Right lung (tissue), 5 donors: ENCODE data around the gene MAP3K6. TPM values are rescaled to one million over a fixed set of nuclear protein-coding genes. Genes with fewer than 3 reads are reported as not detected.
A peak's percentile ranks its signal among the peaks of the same experiment; 100 is the strongest.

Source experiments
- DNase-seq, 2 donors: peaks; one replicate each; pipeline ENCODE4 v3.0.0-alpha.2; 2013
- polyA plus RNA-seq, 5 donors: library from polyadenylated mRNA; unstranded; fragments of 120-200 nt; gene quantifications; one replicate each; pipeline versions ENCODE4 v1.2.1 to v1.2.3, GENCODE V29; 2013; ENCODE audit warnings: inconsistent platforms in 1 of 5, low replicate concordance in 1 of 5; ENCODE audit not compliant: insufficient read length in 5 of 5, insufficient read depth in 1 of 5

The MAP3K6 gene
- polyA plus RNA-seq, 5 donors: 10.6 to 18.9 (median 13.5) TPM

DNA sequence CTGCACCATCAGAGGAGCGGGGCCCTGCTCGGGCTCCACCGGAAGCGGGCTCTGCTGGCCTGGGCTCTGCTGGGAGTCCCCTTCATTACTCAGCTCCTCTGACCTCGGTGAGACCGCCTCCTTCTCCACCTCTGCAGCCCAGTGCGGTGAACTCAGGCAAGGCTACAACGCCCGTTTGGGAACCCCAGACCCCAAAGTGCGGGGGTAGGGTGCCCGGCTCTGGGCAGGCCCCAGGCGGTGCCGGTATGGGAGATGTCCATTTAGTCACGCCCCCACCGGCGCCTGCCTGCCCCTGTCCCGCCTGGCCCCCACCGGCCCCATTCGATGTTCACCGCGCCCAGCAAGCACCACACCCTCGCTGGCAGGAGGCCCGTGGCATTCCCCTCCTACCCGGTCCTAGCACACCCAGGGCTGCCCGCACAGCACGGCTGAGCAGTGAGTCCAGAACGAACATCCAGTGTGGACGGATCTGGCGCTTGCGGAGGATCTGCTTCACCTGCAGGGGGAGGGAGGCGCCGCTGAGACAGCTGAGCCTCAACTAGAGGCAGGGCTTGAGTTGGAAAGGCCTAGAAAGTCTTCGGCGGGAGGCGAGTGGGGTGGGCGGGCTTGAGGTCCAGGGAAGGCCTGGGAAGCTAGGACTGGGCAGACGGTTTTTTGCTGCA, 10.0 kb downstream of the MAP3K6 start:
- DNase-seq: no peak

DNA sequence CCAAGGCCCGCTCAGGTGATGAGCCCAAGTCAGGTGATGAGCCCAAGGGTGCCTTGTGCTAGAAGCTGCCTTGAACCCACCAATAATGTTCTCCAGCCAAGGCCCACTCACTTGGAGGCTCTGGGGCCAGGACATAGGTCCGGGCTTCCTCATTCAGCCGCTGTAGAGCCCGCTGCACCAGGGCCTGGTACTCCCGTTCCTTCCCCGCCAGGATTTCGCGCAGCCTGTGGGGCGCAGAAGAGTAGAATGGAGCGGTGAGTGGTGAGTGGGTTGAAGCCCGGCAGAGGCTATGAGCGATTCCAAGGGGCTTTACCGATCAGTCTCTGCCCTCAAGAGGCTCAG, 10.5 kb downstream of the MAP3K6 start:
- DNase-seq: no peak

DNA sequence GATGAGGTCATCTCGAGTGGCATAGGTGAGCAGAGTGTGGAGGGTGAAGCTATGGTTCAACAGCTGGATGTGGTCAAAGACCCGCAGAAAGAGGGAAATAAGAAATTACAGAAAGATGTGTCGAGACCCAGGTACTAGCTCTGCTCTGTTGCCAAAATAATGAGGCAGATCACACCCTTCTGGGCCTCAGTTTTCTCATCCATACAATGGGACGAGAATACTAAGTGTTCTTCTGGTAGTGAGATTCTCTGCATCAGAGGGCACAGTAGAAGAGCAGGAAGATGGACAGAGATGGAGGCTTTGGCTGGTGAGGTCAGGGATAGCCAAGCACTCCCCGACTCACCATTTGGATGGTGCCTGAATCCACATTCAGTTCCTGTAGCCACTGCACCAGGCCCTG, 11.1 kb downstream of the MAP3K6 start:
- DNase-seq: no peak

- no peak for DNase-seq
Observed at GRCh38 chr1:27353629-27354028, 13.1 kb downstream of the MAP3K6 start.

DNA sequence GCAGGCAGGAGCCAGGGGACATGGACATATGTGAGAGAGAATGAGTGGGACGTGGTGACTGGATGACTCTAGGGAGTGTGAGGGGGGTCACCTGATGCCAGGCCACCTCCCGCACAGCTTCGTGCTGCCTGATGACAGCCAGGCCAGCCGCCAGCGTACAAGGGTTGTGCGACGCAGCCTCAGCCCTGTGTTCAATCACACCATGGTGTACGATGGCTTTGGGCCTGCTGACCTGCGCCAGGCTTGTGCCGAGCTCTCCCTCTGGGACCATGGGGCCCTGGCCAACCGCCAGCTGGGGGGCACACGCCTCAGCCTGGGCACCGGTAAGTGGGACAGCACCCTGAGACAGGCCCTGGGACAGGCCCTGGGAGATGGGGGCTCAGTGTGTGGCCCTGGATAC, 13.6 kb downstream of the MAP3K6 start:
- DNase-seq: no peak

DNA sequence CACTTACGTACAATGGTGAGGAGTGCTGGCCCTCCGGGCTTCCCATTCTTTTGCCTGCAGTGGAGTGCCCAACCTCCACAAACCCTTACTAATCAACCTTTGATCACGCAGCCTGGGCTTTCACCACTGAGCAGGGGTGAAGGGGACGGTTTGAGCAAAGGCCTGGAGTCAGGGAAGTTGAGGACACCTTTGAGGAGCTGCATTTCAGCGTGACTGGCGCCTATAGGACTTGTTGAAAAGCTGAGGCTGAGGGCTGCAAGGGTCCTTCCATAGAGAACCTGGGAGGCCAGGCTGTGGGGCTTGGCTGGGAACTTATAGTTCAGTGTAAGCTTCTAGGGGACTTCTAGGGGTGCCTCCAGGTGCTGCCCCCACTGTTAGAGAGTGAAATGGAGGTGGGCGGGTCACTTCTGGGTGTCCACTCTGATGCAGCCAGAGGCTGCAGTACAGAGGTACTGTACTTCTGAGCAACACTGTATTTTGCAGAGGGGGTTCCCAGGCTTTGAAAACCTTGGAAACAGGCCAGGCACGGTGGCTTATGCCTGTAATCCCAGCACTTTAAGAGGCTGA, 15.1 kb downstream of the MAP3K6 start:
- DNase-seq: no peak

GRCh38 chr1:27350663-27351540, 15.9 kb downstream of the MAP3K6 start:
- DNase-seq: no peak

DNA sequence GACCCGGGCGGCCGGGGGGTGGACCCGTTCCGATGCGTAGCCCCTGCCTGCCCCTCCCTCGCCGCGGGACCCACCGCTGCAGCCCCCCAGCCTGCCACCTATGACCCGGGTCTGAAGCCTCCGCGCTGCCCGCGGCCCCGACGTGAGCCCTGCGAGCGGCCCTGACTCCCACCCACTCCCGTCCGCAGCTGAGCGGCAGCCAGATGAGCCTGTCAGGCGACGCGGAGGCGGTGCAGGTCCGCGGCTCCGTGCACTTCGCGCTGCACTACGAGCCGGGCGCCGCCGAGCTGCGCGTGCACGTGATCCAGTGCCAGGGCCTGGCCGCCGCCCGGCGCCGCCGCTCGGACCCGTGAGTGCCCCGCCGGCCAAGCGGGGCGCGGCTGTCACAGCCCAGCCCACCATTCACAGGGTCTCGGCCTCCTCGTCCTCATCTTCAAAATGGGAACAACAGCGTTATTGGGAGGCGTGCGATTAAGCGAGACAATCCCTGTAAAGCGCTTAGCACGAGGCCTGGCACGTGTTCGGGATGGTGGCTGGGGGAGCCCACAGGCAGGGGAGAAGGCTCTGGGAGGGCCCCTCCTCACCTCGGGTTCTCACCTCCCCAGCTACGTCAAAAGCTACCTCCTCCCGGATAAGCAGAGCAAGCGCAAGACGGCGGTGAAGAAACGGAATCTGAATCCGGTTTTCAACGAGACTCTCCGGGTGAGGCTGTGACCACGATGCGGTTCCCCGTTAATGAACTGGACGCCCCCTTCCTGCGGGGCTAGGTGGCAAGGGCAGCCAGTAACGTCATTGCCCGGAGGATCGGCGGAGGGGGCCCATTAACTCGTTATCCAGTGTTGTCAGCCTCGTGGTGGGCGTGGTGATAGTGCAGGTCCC, 16.7 kb downstream of the MAP3K6 start:
- DNase-seq: peak in 1 of 2 donors; percentile 52

DNA sequence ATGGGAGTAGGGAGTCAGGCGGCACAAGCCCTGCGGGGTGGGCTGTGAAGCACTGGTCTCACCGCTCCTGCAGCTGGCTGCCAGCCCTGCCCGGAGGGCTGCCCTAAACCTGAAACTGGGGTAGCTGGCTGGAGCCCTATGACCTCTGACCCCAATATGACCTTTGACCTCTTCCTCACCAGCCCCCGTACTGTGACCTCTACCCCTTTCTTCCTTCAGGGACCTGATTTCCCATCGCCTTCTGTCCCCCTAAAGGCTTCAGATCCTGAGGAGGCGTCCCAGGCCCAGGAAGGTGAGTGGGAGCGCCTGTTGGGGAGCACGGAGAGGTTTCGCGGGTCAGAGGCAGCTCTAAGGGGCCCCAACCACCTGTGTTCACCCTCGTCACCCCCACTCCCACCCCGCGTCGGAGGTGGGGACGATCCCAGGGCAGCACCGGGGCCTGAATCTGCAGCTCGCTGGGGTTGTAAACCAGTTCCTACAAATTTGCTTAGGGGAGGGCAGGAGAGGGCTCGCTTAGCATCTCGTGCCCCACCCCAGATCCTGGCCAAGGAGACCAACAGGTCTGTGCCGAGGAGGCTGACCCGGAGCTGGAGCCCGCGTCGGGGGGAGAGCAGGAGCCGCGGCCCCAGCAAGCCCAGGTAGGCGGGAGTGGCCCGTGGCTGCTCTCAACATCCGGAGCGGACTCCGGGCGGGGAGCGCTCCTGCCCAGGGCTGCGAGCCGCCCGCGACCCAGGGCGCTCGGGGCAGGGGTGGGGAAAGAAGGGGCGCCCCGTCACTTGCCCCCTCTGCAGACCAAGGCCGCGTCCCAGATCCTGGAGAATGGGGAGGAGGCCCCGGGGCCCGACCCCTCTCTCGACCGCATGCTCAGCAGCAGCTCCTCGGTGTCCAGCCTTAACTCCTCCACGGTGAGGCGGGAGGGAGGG, 17.6 kb downstream of the MAP3K6 start:
- no peak for DNase-seq

- DNase-seq: no peak
Observed at GRCh38 chr1:27346991-27347624, 19.7 kb downstream of the MAP3K6 start.

DNA sequence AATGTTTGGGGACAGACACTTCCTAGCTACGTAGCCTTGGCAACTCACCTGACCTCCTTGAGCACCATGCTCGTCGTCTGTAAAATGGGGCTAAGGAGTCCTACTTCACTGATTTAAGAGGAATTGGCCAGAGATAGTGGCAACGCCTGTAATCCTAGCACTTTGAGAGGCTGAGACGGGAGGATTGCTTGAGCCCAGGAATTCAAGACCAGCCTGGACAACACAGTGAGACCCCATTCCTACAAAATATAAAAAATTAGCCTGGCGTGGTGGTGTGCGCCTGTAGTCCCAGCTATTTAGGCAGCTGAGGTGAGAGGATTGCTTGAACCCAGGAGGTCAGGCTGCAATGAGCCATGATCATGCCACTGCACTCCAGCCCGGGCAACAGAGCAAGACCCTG, 20.4 kb downstream of the MAP3K6 start:
- no peak for DNase-seq

GRCh38 chr1:27345272-27345671, 21.5 kb downstream of the MAP3K6 start:
- no peak for DNase-seq

- DNase-seq: no peak
Observed at GRCh38 chr1:27343639-27344025, 23.1 kb downstream of the MAP3K6 start.

DNA sequence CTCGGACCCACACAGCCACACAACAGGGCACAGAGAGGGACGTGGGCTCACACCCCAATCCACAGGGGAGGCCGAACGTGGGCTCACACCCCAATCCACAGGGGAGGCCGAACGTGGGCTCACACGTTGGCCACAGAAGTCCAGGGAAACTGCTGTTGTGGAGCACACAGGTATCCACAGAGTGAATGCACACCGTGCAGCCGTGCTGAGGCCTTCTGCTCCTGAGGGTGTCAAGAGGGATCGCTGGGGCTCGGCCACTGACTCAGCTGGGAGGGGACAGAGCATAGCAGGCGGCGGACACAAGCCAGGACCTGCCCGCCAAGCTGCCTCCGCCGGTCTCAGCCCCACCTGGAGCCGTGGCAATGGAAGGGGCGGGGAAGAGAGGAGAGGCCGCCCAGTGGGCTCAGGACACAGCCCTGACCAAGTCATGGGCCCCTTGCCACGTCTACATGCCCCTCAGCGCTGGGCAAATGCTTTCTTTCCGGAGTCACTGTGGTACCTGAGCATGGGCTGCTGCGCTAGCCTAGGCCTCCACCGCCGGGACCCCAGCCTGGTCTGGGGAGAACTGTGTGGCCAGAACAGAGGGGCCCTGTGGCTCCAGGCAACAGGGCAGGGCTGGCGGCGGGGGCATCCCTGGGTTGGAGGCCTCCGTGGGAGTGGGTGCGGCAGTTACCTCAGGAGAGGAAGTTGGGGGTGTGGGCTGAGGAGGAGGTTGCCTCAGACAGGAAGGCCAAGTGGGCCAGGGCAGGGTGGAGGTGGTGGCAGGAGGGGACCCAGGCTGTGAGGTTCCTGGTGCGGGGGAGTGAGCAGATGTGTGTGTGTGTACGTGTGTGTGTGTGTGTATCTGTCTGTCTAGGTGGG, 23.8 kb downstream of the MAP3K6 start:
- DNase-seq: no peak

GRCh38 chr1:27342391-27342777, 24.4 kb downstream of the MAP3K6 start:
- DNase-seq: no peak

GRCh38 chr1:27341525-27342252, 25.1 kb downstream of the MAP3K6 start, which contains the start of gene SYTL1:
TSS of gene SYTL1 (plus strand) at chr1:27342022. CDS start at chr1:27345335, 3,313 bp downstream.
- no peak for DNase-seq

GRCh38 chr1:27339213-27339612, 27.5 kb downstream of the MAP3K6 start:
- no peak for DNase-seq

- no peak for DNase-seq
Observed at GRCh38 chr1:27338751-27339150, 28.0 kb downstream of the MAP3K6 start.

- DNase-seq: no peak
Observed at GRCh38 chr1:27336756-27337155, 30.0 kb downstream of the MAP3K6 start.
